Tibial artery (tissue), 4 donors: ENCODE results near the gene DIAPH1.

Experiments
- DNase-seq, 2 donors: peaks; one replicate each; pipeline ENCODE4 v3.0.0-alpha.2; 2019
- H3K27ac ChIP-seq, 2 donors: fragments of 200-600 bp; sonication (generic) in 1 of 2; 1 replicate in 1 of 2; 2 replicates in 1 of 2; pipeline ENCODE4 v1.5.1; 2018 to 2019; ENCODE audit warnings: mild to moderate bottlenecking in 1 of 2
- H3K27me3 ChIP-seq, 2 donors: fragments of 200-600 bp; sonication (generic) in 1 of 2; one replicate each; pipeline versions ENCODE4 v1.5.1 to v1.6.0; 2016 to 2019
- H3K36me3 ChIP-seq, 3 donors: fragments of 200-600 bp; sonication (generic) in 2 of 3; one replicate each; pipeline ENCODE4 v1.5.1; 2016 to 2019; ENCODE audit warnings: mild to moderate bottlenecking in 2 of 3
- H3K4me1 ChIP-seq, 4 donors: fragments of 200-600 bp; sonication (generic) in 2 of 4; 1 replicate in 3 of 4; 2 replicates in 1 of 4; pipeline ENCODE4 v1.5.1; 2016 to 2019
- H3K4me3 ChIP-seq, 2 donors: fragments of 200-600 bp; sonication (generic) in 1 of 2; 1 replicate in 1 of 2; 2 replicates in 1 of 2; pipeline ENCODE4 v1.5.1; 2018 to 2019; ENCODE audit warnings: mild to moderate bottlenecking in 2 of 2
- H3K9me3 ChIP-seq, 3 donors: fragments of 200-600 bp; sonication (generic) in 1 of 3; one replicate each; pipeline ENCODE4 v1.5.1; 2016 to 2019
- intact Hi-C: fragments of 100-400 bp; cut with DNase I; formaldehyde crosslinking; loops from one replicate; pipeline ENCODE4 v1.15.0; 2023; ENCODE audit warnings: low total_unique reads
- TF ChIP-seq, protein P1 (sequence below), 2 experiments: fragments of 200-600 bp in 1 of 2; fragments of 450-650 bp in 1 of 2; IDR thresholded peaks; one replicate each; pipeline ENCODE4 v1.5.1; 2017 to 2019; ENCODE audit warnings: antibody characterized with exemption in 2 of 2, mild to moderate bottlenecking in 1 of 2, moderate library complexity in 1 of 2

DIAPH1 gene

GRCh38 chr5:141636106-141636412 lies 17.3 kb upstream of the DIAPH1 start:
- H3K27ac ChIP-seq, result peak overlapping the region; percentile 77 to 83
- TF ChIP-seq, protein P1, sequence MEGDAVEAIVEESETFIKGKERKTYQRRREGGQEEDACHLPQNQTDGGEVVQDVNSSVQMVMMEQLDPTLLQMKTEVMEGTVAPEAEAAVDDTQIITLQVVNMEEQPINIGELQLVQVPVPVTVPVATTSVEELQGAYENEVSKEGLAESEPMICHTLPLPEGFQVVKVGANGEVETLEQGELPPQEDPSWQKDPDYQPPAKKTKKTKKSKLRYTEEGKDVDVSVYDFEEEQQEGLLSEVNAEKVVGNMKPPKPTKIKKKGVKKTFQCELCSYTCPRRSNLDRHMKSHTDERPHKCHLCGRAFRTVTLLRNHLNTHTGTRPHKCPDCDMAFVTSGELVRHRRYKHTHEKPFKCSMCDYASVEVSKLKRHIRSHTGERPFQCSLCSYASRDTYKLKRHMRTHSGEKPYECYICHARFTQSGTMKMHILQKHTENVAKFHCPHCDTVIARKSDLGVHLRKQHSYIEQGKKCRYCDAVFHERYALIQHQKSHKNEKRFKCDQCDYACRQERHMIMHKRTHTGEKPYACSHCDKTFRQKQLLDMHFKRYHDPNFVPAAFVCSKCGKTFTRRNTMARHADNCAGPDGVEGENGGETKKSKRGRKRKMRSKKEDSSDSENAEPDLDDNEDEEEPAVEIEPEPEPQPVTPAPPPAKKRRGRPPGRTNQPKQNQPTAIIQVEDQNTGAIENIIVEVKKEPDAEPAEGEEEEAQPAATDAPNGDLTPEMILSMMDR (IDR thresholded peaks at IDR 0.05), result no peak
- no peaks in the 10 kb centered on the region for H3K9me3 ChIP-seq
- peaks cover 0 to 8% (median 7%) of the 10 kb centered on the region in 3 donors for H3K36me3 ChIP-seq
- peaks cover 0 to 40% (median 29%) of the 10 kb centered on the region in 4 donors for H3K4me1 ChIP-seq
- intact Hi-C loops, result no loop called here
- H3K4me3 ChIP-seq, result peak overlapping the region; percentile 84 to 93
- H3K27me3 ChIP-seq, result peaks cover 0 to 5% of the 10 kb centered on the region in 2 donors
- DNase-seq, result no peak

DNA sequence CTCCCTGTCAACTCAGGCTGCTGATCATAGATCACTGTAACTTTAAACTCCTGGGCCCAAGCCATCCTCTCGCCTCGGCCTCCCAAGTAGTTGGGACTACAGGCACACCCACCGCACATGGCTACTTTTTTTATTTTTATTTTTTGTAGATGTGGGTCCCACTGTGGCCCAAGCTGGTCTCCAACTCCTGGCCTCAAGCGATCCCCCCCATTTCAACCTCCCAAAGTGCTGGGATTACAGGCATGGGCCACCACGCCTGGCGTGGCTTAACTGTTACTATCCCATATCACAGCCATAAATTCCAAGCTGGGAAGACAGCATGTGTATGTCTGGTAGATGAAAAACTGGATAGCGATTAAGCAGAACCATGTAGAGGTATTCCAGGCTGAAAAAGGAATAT lies 16.8 kb upstream of the DIAPH1 start:
- intact Hi-C loops, result no loop called here
- Histone ChIP-seq H3K27me3 (peaks cover 0 to 5% of the 10 kb centered on the region in 2 donors), H3K4me3 (peak overlapping the region; percentile 84 to 93), H3K36me3 (peaks cover 0 to 5% (median 4%) of the 10 kb centered on the region in 3 donors), H3K27ac (peak overlapping the region; percentile 77 to 83), H3K9me3 (no peaks in the 10 kb centered on the region), H3K4me1 (peaks cover 0 to 40% (median 29%) of the 10 kb centered on the region in 4 donors)
- TF ChIP-seq, protein P1 (IDR thresholded peaks at IDR 0.05), result no peak
- DNase-seq, result no peak

- no peak for DNase-seq
- Histone ChIP-seq H3K27me3 (peaks cover 0 to 5% of the 10 kb centered on the region in 2 donors), H3K9me3 (no peaks in the 10 kb centered on the region), H3K4me3 (no peak overlapping the region), H3K4me1 (peaks cover 0 to 40% (median 29%) of the 10 kb centered on the region in 4 donors), H3K27ac (no peak overlapping the region), H3K36me3 (peaks cover 0 to 4% (median 4%) of the 10 kb centered on the region in 3 donors)
- intact Hi-C loops, result no loop called here
- TF ChIP-seq, protein P1 (IDR thresholded peaks at IDR 0.05), result no peak
Observed at GRCh38 chr5:141634720-141635119, 15.9 kb upstream of the DIAPH1 start.

- Histone ChIP-seq H3K36me3 (peaks cover 7 to 11% (median 11%) of the 10 kb centered on the region in 3 donors), H3K9me3 (no peaks in the 10 kb centered on the region), H3K4me1 (peaks cover 0 to 40% (median 29%) of the 10 kb centered on the region in 4 donors), H3K27ac (no peak overlapping the region), H3K4me3 (no peak overlapping the region), H3K27me3 (peaks cover 0 to 5% of the 10 kb centered on the region in 2 donors)
- TF ChIP-seq, protein P1 (IDR thresholded peaks at IDR 0.05), result no peak
- DNase-seq, result no peak
- intact Hi-C loops, result no loop called here
Observed at GRCh38 chr5:141633871-141634561, 15.2 kb upstream of the DIAPH1 start.

DNA sequence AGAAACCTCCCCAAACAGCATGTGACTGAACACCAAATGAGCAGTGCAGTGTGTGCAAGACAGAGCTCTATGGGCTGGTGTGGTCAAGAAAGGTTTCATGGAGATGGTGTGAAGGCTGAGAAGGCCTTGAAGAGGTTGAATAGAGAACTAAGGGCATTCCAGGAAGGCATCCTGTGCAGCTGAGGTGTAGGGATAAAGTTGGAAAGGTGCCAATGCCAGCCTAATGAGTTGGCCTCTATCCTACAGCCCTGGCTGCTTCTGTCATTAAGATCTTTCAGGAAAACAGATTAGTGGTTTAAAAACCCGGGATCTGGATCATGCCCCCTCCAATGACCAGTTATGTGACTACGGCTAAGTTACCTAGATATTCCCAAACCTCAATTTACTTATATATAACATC lies 13.8 kb upstream of the DIAPH1 start:
- H3K27ac ChIP-seq, result no peak overlapping the region
- no peaks in the 10 kb centered on the region for H3K27me3 ChIP-seq
- no peaks in the 10 kb centered on the region for H3K9me3 ChIP-seq
- H3K4me1 ChIP-seq, result peaks cover 0 to 34% (median 25%) of the 10 kb centered on the region in 4 donors
- TF ChIP-seq, protein P1 (IDR thresholded peaks at IDR 0.05), result no peak
- no peak overlapping the region for H3K4me3 ChIP-seq
- no peak for DNase-seq
- intact Hi-C loops, result no loop called here
- H3K36me3 ChIP-seq, result peaks cover 21 to 25% (median 25%) of the 10 kb centered on the region in 3 donors
